Skeletal muscle tissue (tissue), 4 donors: ENCODE data around the gene GALNT18. TPM values are rescaled to one million over a fixed set of nuclear protein-coding genes. Genes with fewer than 3 reads are reported as not detected.

Source experiments
- H3K27ac ChIP-seq: one replicate; pipeline ENCODE4 v1.7.0; 2013; ENCODE audit warnings: mild to moderate bottlenecking, low read depth, low read length, inconsistent platforms
- H3K27me3 ChIP-seq, 3 donors: one replicate each; pipeline ENCODE4 v1.7.0; 2013; ENCODE audit warnings: low read length in 3 of 3; ENCODE audit not compliant: control insufficient read depth in 3 of 3, insufficient read depth in 3 of 3
- H3K36me3 ChIP-seq, 3 donors: one replicate each; pipeline ENCODE4 v1.7.0; 2013; ENCODE audit warnings: low read length in 3 of 3; ENCODE audit not compliant: control insufficient read depth in 3 of 3, insufficient read depth in 3 of 3
- H3K4me1 ChIP-seq, 3 donors: one replicate each; pipeline ENCODE4 v1.7.0; 2013; ENCODE audit warnings: low read length in 3 of 3, mild to moderate bottlenecking in 3 of 3; ENCODE audit not compliant: control insufficient read depth in 3 of 3, insufficient read depth in 3 of 3
- H3K4me3 ChIP-seq, 3 donors: one replicate each; pipeline ENCODE4 v1.7.0; 2013; ENCODE audit warnings: low read length in 3 of 3
- H3K9ac ChIP-seq, 3 donors: one replicate each; pipeline ENCODE4 v1.7.0; 2013; ENCODE audit warnings: low read length in 3 of 3, mild to moderate bottlenecking in 3 of 3, moderate library complexity in 2 of 3, low read depth in 1 of 3
- H3K9me3 ChIP-seq, 3 donors: one replicate each; pipeline ENCODE4 v1.7.0; 2013; ENCODE audit warnings: low read length in 3 of 3; ENCODE audit not compliant: control insufficient read depth in 3 of 3
- total RNA-seq: library from RNA; depleted of rRNA; stranded (reverse); fragments of >200 nt; gene quantifications from one replicate; pipeline ENCODE4 v1.2.3, GENCODE V29; 2014
- donor health status: Osteomylitis.

Gene GALNT18
- total RNA-seq, 1 donor from 2014 or later, result 9.4 TPM

GRCh38 chr11:11512929-11513328, 108.9 kb downstream of the GALNT18 start:
- no peak overlapping the region for H3K4me3 ChIP-seq
- H3K27ac ChIP-seq, result peak overlapping the region; percentile 77
- no peaks in the 10 kb centered on the region for H3K27me3 ChIP-seq
- no peaks in the 10 kb centered on the region for H3K36me3 ChIP-seq
- H3K4me1 ChIP-seq, result peaks cover 15 to 44% (median 34%) of the 10 kb centered on the region in 3 donors
- no peaks in the 10 kb centered on the region for H3K9me3 ChIP-seq
- peak overlapping the region in 1 of 3 donors; percentile 64 for H3K9ac ChIP-seq

DNA sequence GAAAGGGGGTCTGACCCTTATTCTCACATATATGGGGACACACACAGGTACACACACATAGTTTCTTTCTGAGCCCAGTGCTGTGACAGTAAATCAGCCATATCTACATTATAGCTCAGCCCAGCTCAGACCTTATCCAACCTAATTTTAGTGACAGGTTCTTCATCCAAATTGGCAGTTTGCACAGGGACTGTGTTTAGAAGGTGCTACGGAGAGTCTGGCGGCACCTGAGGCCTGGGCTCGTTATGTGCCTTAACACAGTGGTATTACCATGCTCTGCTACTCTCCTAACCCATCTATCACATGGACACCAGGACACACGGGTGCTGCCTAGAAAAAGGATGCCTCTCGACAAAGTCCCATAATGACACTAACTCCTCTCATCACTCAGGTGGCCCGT, 109.3 kb downstream of the GALNT18 start:
- Histone ChIP-seq H3K27me3 (no peaks in the 10 kb centered on the region), H3K4me1 (peaks cover 15 to 42% (median 34%) of the 10 kb centered on the region in 3 donors), H3K27ac (peak overlapping the region; percentile 77), H3K36me3 (no peaks in the 10 kb centered on the region), H3K4me3 (no peak overlapping the region), H3K9ac (peak overlapping the region in 1 of 3 donors; percentile 64), H3K9me3 (no peaks in the 10 kb centered on the region)

DNA sequence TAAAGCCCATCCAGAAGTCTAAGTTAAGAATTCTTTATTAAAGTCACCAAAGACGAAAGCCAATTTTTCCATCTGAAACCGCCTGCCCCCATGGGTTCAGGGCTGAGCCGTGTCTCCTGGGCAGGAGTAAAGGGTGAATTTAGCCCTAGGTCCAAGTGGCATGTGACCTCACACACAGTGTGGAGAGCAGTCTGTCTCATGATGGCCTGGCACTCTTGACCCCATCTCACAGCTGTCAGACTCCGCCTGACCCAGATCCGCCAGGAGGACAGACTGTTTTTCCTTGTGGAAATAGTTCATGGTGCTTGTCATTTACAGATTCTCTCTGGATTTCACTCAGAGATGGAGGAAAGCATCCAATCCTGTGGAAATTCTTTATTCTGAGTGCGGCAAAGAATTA, 109.7 kb downstream of the GALNT18 start:
- H3K4me1 ChIP-seq, result peaks cover 15 to 41% (median 34%) of the 10 kb centered on the region in 3 donors
- H3K27ac ChIP-seq, result peak overlapping the region; percentile 77
- no peak overlapping the region for H3K4me3 ChIP-seq
- no peaks in the 10 kb centered on the region for H3K9me3 ChIP-seq
- no peaks in the 10 kb centered on the region for H3K27me3 ChIP-seq
- H3K9ac ChIP-seq, result peak overlapping the region in 1 of 3 donors; percentile 64
- H3K36me3 ChIP-seq, result no peaks in the 10 kb centered on the region

- Histone ChIP-seq H3K9ac (peak overlapping the region in 1 of 3 donors; percentile 35), H3K27ac (no peak overlapping the region), H3K4me1 (peaks cover 15 to 38% (median 34%) of the 10 kb centered on the region in 3 donors)
Observed at GRCh38 chr11:11510939-11511338, 110.9 kb downstream of the GALNT18 start.

DNA sequence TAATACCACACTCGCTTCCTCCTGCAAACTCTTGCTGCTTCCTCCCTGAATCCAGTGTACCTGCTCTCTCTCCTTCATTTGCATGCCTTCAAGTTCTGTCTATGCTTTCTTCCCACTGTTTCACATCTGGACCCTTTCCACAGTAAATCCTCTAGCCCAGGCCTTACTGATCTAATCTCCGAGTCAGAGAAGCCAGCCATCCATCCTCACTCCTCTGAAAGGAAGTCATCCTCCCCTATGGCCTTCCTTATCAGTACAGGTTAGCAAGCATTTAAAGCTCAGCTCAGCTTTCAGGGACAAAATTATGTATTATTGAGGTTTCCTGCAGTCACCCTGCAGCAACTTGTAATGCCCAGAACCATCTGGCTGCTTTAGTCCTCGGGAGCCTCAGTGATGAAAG, 116.1 kb downstream of the GALNT18 start:
- no peaks in the 10 kb centered on the region for H3K36me3 ChIP-seq
- no peak overlapping the region for H3K27ac ChIP-seq
- no peak overlapping the region for H3K4me3 ChIP-seq
- no peaks in the 10 kb centered on the region for H3K9me3 ChIP-seq
- H3K4me1 ChIP-seq, result peaks cover 10 to 14% (median 12%) of the 10 kb centered on the region in 3 donors
- H3K9ac ChIP-seq, result no peak overlapping the region
- H3K27me3 ChIP-seq, result no peaks in the 10 kb centered on the region

More at GRCh38 chr11:11510939-11511338, 110.9 kb downstream of the GALNT18 start:
- Histone ChIP-seq H3K36me3 (no peaks in the 10 kb centered on the region), H3K27me3 (no peaks in the 10 kb centered on the region), H3K9me3 (no peaks in the 10 kb centered on the region), H3K4me3 (no peak overlapping the region)

- Histone ChIP-seq H3K36me3 (no peaks in the 10 kb centered on the region), H3K9ac (no peak overlapping the region), H3K27me3 (no peaks in the 10 kb centered on the region), H3K27ac (no peak overlapping the region), H3K9me3 (no peaks in the 10 kb centered on the region), H3K4me1 (peaks cover 10 to 13% (median 11%) of the 10 kb centered on the region in 3 donors), H3K4me3 (no peak overlapping the region)
Observed at GRCh38 chr11:11505190-11505589, 116.6 kb downstream of the GALNT18 start.

DNA sequence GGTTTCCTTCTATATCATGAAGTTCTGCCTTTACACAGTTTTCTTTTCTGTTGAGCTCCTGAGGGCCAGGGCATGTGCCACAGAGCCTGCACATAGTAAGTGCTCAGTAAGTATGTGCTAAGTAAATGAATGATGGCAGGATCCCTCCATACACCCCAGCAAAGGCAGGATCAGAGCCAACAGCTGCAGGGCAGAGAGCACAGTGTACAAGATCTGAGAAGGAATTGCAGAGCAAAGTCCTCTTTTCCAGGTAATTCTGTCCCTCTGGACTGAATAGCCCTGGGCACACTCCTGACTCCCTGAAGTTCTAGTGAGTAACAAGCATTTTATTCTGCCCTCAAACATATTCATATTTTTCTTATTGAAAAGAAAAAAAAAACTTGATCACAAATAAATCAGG, 117.7 kb downstream of the GALNT18 start:
- Histone ChIP-seq H3K27me3 (no peaks in the 10 kb centered on the region), H3K4me3 (no peak overlapping the region), H3K36me3 (no peaks in the 10 kb centered on the region), H3K9me3 (no peaks in the 10 kb centered on the region), H3K4me1 (peaks cover 10 to 15% (median 11%) of the 10 kb centered on the region in 3 donors), H3K9ac (no peak overlapping the region), H3K27ac (no peak overlapping the region)

DNA sequence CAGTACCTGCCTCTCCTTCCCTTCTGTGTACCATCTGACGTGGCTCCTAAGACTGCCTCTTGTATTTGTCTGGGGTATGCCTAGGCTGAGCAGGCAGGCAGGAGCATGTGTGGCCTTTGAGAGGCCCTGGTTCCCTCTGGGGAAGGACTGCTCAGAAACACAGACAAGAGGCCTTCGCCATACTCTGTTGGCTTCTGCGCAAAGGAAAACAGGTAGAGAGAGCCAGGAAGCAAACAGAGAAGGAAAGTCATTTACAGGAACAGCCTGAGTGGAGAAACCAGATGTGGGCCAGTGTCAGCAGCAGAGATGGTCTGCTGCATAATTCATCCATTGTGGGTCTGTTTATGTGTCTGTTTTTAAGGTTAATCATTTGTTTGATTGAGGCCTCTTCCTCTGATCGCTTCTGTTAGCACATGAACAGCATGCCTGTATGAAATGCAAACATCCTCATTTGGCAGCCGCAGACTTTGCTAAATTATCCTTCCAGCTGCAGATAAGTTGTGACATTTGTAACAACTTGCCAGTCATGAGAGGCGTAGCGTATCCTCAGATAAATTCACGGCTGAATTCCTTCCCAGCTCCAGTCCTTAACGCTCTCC, 119.4 kb downstream of the GALNT18 start:
- H3K9me3 ChIP-seq, result no peaks in the 10 kb centered on the region
- H3K36me3 ChIP-seq, result no peaks in the 10 kb centered on the region
- no peak overlapping the region for H3K9ac ChIP-seq
- H3K27ac ChIP-seq, result peak overlapping the region; percentile 5
- peaks cover 10 to 15% (median 11%) of the 10 kb centered on the region in 3 donors for H3K4me1 ChIP-seq
- no peak overlapping the region for H3K4me3 ChIP-seq
- no peaks in the 10 kb centered on the region for H3K27me3 ChIP-seq

GRCh38 chr11:11501546-11502262, 120.1 kb downstream of the GALNT18 start:
- no peaks in the 10 kb centered on the region for H3K27me3 ChIP-seq
- H3K27ac ChIP-seq, result no peak overlapping the region
- no peak overlapping the region for H3K4me3 ChIP-seq
- H3K4me1 ChIP-seq, result peaks cover 10 to 15% (median 11%) of the 10 kb centered on the region in 3 donors
- H3K9me3 ChIP-seq, result no peaks in the 10 kb centered on the region
- H3K36me3 ChIP-seq, result no peaks in the 10 kb centered on the region
- no peak overlapping the region for H3K9ac ChIP-seq

DNA sequence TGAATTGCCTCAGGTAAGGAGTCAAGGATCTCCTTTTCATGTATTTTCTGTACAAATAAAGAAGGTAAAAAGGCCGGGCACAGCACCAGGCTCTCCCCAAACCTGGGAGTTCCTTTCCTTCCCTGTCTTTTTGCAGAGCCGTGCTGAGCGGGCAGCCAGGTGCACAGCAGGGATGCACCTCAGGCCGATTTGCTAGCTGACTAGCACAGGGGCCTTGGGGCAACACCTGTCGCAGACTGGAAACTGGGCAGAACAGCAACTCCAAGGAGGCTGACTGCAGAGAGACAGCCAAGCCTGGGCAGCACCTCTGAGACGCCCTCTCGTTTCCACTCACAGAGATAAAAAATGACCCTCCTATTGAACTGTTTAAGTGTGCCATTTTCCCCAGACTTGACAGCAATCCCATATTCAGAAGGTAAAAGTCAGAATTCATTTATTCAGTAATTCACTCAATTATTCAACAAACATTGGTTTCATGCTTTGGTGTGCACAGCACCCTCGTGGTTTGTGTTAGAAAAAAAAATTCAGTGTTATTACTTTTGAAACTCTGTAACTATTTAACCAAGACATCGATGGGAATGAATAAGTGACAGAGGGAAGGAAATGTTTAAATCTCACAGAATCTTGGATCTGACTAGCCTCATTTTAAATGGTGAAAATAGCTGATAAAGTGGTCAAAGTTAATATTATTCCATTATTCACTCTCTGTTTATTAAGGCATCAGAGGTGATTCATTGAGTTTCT, 120.9 kb downstream of the GALNT18 start:
- Histone ChIP-seq H3K36me3 (no peaks in the 10 kb centered on the region), H3K4me1 (peaks cover 10 to 15% (median 11%) of the 10 kb centered on the region in 3 donors), H3K9ac (no peak overlapping the region), H3K27me3 (no peaks in the 10 kb centered on the region), H3K27ac (no peak overlapping the region), H3K4me3 (no peak overlapping the region), H3K9me3 (no peaks in the 10 kb centered on the region)
